ENCODE measurements around the gene DMTF1.
"Not testable (repeated sequence)": the region's sequence is repeated elsewhere in the genome, so short reads cannot be mapped to it uniquely, and the experiment has no call there.

The DMTF1 gene

DNA sequence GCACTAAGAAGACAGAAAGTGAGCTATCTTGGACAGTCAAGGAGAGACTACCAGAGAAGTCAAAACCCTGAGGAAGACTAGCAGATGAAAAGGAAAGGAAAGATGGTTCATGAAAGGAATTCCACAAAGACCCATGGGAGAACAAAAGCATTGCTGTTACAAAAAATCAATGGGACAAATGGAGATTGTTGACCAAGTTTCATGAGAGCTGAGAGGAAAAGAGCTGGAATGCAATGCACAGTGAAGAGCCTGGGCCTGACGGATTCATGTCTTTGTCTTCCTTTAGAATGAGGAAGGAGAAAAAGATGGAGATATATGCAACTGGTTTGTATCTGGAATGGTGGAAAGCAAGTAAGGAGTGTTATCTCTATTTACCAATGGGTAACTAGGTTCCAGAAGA lies 50.0 kb downstream of the DMTF1 start:
- Histone ChIP-seq H3K9ac (no peak overlapping the region), H3K4me1 (peaks cover 0 to 6% (median 0%) of the 10 kb centered on the region in 10 experiments; a peak in 2 of 20 replicates), H3K27ac (no peak overlapping the region), H3K36me3 (peaks cover 63 to 100% (median 99%) of the 10 kb centered on the region in 11 experiments), H3K4me3 (no peak overlapping the region), H3K9me3 (replicated peaks in 1 of 11) (peaks cover 35 to 52% (median 46%) of the 10 kb centered on the region in 11 experiments), H3K4me2 (no peak overlapping the region), H3K27me3 (no peaks in the 10 kb centered on the region; a peak in 1 of 22 replicates), H4K20me1 (peaks cover 46 to 96% (median 75%) of the 10 kb centered on the region in 11 experiments; a peak in 20 of 22 replicates)
- TF ChIP-seq Cebpa-rat (IDR thresholded peaks at IDR 0.05), result no peak

DNA sequence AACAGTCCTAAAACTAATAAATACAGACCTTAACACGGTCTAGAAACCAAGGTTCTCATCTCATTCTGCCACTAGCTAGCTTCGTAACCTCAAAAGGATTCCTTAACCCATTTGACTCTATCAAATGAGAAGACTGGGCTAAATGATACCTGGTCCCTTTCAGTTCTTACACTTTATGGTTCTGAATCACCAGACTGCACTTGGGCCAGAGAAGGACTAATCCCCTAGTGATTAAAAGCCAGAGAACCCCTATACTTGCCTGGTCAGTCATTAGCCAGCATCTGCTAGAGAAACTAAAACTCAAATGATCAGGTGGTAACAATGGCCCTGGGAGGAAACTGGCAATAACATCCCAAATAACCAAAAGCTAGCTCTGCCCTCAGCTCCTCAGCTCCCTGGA lies 50.5 kb downstream of the DMTF1 start:
- Histone ChIP-seq H3K36me3 (peaks cover 58 to 100% (median 98%) of the 10 kb centered on the region in 11 experiments), H3K4me1 (peaks cover 0 to 6% (median 0%) of the 10 kb centered on the region in 10 experiments; a peak in 2 of 20 replicates)

DNA sequence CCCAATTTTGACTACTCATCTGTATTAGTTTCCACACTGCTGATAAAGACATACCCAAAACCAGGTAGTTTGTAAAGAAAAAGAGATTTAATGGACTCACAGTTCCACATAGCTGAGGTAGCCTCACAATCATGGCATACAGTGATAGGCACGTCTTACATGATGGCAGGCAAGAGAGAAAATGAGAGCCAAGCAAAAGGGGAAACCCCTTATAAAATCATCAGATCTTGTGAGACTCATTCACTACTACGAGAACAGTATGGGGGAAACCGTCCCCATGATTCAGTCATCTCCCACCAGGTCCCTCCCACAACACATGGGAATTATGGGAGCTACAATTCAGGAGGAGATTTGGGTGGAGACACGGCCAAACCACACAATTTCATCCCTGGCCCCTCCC lies 51.7 kb downstream of the DMTF1 start:
- not testable (repeated sequence) for H3K27ac ChIP-seq, H3K27me3 ChIP-seq, H3K4me3 ChIP-seq, H3K4me1 ChIP-seq, H3K4me2 ChIP-seq, H3K9ac ChIP-seq
- Histone ChIP-seq H3K9me3 (replicated peaks in 1 of 11) (peaks cover 44 to 69% (median 63%) of the 10 kb centered on the region in 11 experiments), H4K20me1 (peaks cover 44 to 89% (median 75%) of the 10 kb centered on the region in 11 experiments; a peak in 20 of 22 replicates), H3K36me3 (peaks cover 54 to 100% (median 98%) of the 10 kb centered on the region in 11 experiments)

More for the DNA sequence above, 50.5 kb downstream of the DMTF1 start:
- TF ChIP-seq Cebpa-rat (IDR thresholded peaks at IDR 0.05), result no peak
- Histone ChIP-seq H3K27me3 (no peaks in the 10 kb centered on the region; a peak in 1 of 22 replicates), H3K4me3 (no peak overlapping the region), H3K9ac (no peak overlapping the region), H3K9me3 (replicated peaks in 1 of 11) (peaks cover 40 to 57% (median 51%) of the 10 kb centered on the region in 11 experiments), H3K27ac (no peak overlapping the region), H3K4me2 (no peak overlapping the region), H4K20me1 (peaks cover 47 to 94% (median 71%) of the 10 kb centered on the region in 11 experiments; a peak in 20 of 22 replicates)

DNA sequence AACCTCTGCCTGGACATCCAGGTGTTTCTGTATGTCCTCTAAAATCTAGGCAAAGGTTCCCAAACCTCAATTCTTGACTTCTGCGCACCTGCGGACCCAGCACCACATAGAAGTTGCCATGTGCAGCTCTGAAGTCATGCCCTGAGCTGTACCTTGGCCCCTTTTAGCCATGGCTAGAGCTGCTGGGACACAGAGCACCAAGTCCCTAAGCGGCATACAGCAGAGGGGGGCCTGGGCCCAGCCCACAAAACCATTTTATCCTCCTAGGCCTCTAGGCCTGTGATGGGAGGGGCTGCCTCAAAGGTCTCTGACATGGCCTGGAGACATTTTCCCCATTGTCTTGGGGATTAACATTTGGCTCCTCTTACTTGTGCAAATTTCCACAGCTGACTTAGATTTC lies 52.7 kb downstream of the DMTF1 start:
- no peaks in the 10 kb centered on the region for H3K4me1 ChIP-seq
- H4K20me1 ChIP-seq, result peaks cover 34 to 78% (median 66%) of the 10 kb centered on the region in 11 experiments; a peak in 20 of 22 replicates
- H3K9me3 ChIP-seq (replicated peaks in 1 of 11), result peaks cover 44 to 77% (median 71%) of the 10 kb centered on the region in 11 experiments
- no peak overlapping the region for H3K27ac ChIP-seq
- H3K9ac ChIP-seq, result no peak overlapping the region
- no peak overlapping the region for H3K4me2 ChIP-seq
- no peak for TF ChIP-seq Cebpa-rat (IDR thresholded peaks at IDR 0.05)
- H3K36me3 ChIP-seq, result peaks cover 45 to 97% (median 95%) of the 10 kb centered on the region in 11 experiments
- peak overlapping the region in 5 of 10 experiments; percentile 14 to 35 (median 29); a peak in 6 of 20 replicates for H3K4me3 ChIP-seq
- no peaks in the 10 kb centered on the region; a peak in 1 of 22 replicates for H3K27me3 ChIP-seq

DNA sequence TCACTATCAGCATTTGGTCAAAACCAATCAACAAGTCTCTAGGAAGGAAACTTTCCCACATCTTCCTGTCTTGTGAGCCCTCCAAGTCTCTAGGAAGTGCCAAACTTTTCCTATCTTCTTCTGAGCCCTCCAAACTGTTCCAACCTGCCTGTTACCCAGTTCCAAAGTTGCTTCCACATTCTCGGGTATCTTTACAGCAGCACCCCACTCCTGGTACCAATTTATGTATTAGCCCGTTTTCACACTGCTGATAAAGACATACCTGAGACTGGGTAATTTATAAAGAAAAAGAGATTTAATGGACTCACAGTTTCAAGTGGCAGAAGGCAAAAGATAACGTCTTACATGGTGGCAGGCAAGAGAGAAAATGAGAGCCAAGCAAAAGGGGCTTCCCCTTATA lies 53.4 kb downstream of the DMTF1 start:
- peaks cover 44 to 83% (median 77%) of the 10 kb centered on the region in 11 experiments for H3K9me3 ChIP-seq (replicated peaks in 1 of 11)
- H3K27ac ChIP-seq, H3K4me2 ChIP-seq, H3K9ac ChIP-seq, H3K4me1 ChIP-seq, H3K27me3 ChIP-seq: not testable (repeated sequence)
- H3K36me3 ChIP-seq, result peaks cover 47 to 97% (median 94%) of the 10 kb centered on the region in 11 experiments
- peaks cover 31 to 77% (median 62%) of the 10 kb centered on the region in 11 experiments; a peak in 20 of 22 replicates for H4K20me1 ChIP-seq
- peak overlapping the region in 4 of 10 experiments; percentile 5 to 25 (median 12); a peak in 2 of 20 replicates for H3K4me3 ChIP-seq

DNA sequence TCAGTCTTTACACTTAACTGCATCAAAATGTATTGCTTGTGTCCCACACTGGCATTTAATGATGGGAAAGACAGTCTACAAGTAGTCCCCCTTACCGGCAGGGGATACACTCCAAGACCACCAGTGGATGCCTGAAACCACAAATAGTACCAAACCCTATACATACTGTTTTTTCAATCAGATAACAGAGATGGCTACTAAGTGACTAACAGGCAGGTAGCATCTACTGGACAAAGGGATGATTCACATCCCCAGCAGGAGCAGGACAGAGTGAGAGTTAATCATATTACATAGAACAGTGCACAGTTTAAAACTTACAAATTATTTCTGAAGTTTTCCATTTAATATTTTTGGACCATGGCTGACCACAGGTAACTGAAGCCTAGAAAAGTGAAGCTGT lies 54.1 kb downstream of the DMTF1 start:
- H3K9me3 ChIP-seq (replicated peaks in 1 of 11), result peaks cover 44 to 90% (median 84%) of the 10 kb centered on the region in 11 experiments
- no peak overlapping the region for H3K9ac ChIP-seq
- peaks cover 30 to 77% (median 62%) of the 10 kb centered on the region in 11 experiments; a peak in 18 of 22 replicates for H4K20me1 ChIP-seq
- H3K4me1 ChIP-seq, result peaks cover 0 to 9% (median 2%) of the 10 kb centered on the region in 10 experiments; a peak in 8 of 20 replicates
- H3K4me3 ChIP-seq, result 0 out of 20 replicates have a peak overlapping the region, but pooled peaks of 2 of the 10 experiments have one; percentile 5 to 12
- no peaks in the 10 kb centered on the region; a peak in 1 of 22 replicates for H3K27me3 ChIP-seq
- H3K36me3 ChIP-seq, result peaks cover 54 to 97% (median 94%) of the 10 kb centered on the region in 11 experiments
- no peak overlapping the region for H3K27ac ChIP-seq
- no peak overlapping the region for H3K4me2 ChIP-seq
- no peak for TF ChIP-seq Cebpa-rat (IDR thresholded peaks at IDR 0.05)

DNA sequence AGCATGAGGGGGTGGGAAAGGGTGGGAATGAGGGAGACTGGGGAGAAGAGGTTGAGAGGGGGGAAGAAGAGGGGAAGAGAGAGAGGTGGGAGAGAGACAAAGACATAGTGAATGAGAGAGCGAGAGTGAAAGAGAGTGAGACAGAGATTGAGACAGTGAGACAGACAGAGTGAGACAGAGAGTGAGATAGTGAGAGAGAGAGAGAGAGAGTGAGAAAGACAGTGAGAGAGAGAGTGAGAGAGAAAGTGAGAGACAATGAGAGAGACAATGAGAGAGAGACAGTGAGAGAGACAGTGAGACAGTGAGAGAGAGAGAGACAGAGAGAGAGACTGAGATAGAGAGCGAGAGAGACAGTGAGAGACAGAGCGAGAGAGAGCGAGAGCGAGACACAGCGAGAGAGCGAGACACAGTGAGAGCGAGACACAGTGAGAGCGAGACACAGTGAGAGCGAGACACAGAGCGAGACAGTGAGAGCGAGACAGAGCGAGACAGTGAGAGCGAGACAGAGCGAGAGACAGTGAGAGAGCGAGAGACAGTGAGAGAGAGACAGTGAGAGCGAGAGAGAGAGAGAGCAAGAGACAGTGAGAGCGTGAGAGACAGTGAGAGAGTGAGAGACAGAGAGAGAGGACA lies 57.2 kb downstream of the DMTF1 start:
- Histone ChIP-seq H3K4me3 (no peak overlapping the region), H3K9ac (no peak overlapping the region), H3K36me3 (peaks cover 54 to 88% (median 77%) of the 10 kb centered on the region in 11 experiments), H3K4me2 (no peak overlapping the region), H4K20me1 (peaks cover 43 to 77% (median 66%) of the 10 kb centered on the region in 11 experiments; a peak in 20 of 22 replicates), H3K27me3 (no peaks in the 10 kb centered on the region; a peak in 1 of 22 replicates), H3K9me3 (replicated peaks in 1 of 11) (peaks cover 33 to 74% (median 71%) of the 10 kb centered on the region in 11 experiments), H3K4me1 (peaks cover 23 to 40% (median 32%) of the 10 kb centered on the region in 10 experiments), H3K27ac (no peak overlapping the region)
- TF ChIP-seq Cebpa-rat (IDR thresholded peaks at IDR 0.05), result peak in 1 of 11 experiments; percentile 47; a peak in 1 of 22 replicates

DNA sequence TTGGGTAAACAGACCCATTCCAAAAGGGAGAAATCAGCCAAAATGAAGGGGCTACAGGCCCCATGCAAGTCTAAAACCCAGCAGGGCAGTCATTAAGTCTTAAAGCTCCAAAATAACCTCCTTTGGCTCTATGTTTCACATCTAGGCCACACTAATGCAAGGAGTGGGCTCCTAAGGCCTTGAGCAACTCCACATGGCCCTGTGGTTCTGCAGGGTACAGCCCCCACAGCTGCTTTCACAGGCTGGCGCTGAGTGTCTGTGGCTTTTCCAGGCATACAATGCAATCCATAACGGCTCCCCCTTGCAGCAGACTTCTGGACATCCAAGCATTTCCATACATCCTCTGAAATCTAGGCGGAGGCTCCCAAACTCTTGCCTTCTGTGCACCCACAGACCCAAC lies 58.3 kb downstream of the DMTF1 start:
- no peak overlapping the region for H3K9ac ChIP-seq
- H3K4me3 ChIP-seq, result 0 out of 20 replicates have a peak overlapping the region, but pooled peaks of 1 of the 10 experiments have one; percentile 9
- H3K4me2 ChIP-seq, result peak overlapping the region in 3 of 11 experiments; percentile 3 to 96 (median 93); a peak in 2 of 22 replicates
- peak overlapping the region in 3 of 11 experiments; percentile 2 to 23 (median 21); a peak in 2 of 22 replicates for H3K27ac ChIP-seq
- peaks cover 43 to 84% (median 68%) of the 10 kb centered on the region in 11 experiments for H3K36me3 ChIP-seq
- H3K27me3 ChIP-seq, result no peaks in the 10 kb centered on the region
- TF ChIP-seq Cebpa-rat (IDR thresholded peaks at IDR 0.05), result no peak
- H3K4me1 ChIP-seq, result peaks cover 34 to 51% (median 43%) of the 10 kb centered on the region in 10 experiments
- peaks cover 22 to 63% (median 60%) of the 10 kb centered on the region in 11 experiments for H3K9me3 ChIP-seq (replicated peaks in 1 of 11)
- H4K20me1 ChIP-seq, result peaks cover 47 to 75% (median 64%) of the 10 kb centered on the region in 11 experiments; a peak in 20 of 22 replicates

DNA sequence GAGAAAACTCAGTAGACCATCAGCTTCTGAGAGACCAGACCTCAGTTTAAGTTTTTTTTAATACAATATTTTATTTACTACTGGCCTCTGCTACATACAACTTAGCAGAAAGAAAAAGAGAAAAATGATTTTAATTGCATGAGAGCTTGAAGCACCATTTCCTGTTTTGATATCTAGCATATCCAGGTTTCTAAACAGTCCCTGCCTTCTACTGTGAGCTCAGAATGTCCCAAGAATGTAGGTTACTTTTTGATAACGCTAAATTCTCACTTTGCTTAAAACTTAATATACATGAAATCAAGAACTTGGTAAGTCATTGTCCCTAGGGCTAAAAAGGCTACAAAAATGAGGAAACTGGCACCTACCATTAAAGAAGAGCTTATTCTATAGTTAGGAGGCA lies 60.2 kb downstream of the DMTF1 start:
- Histone ChIP-seq H3K4me3 (no peak overlapping the region; a peak in 1 of 20 replicates), H3K4me2 (peak overlapping the region; percentile 76 to 99 (median 97)), H3K27ac (peak overlapping the region in 9 of 11 experiments; percentile 20 to 98 (median 46); a peak in 16 of 22 replicates), H3K4me1 (peaks cover 54 to 71% (median 63%) of the 10 kb centered on the region in 10 experiments), H4K20me1 (peaks cover 50 to 82% (median 69%) of the 10 kb centered on the region in 11 experiments; a peak in 20 of 22 replicates), H3K36me3 (peaks cover 27 to 72% (median 54%) of the 10 kb centered on the region in 11 experiments), H3K9me3 (replicated peaks in 1 of 11) (peaks cover 4 to 44% (median 40%) of the 10 kb centered on the region in 11 experiments), H3K27me3 (no peaks in the 10 kb centered on the region), H3K9ac (peak overlapping the region in 3 of 11 experiments; percentile 41 to 94 (median 57); a peak in 3 of 22 replicates)
- no peak for TF ChIP-seq Cebpa-rat (IDR thresholded peaks at IDR 0.05)

Measured in BLaER1 treated with 17β-estradiol and CSF1 and Interleukin-3, amounts not matched to agents 10 nM and 100 nM (cell line).